Smooth muscle cell (in vitro differentiated cells): ENCODE results near the gene KCNIP4. TPM values are rescaled to one million over a fixed set of nuclear protein-coding genes. Genes with fewer than 3 reads are reported as not detected.
A peak's percentile ranks its signal among the peaks of the same experiment; 100 is the strongest.

ENCODE experiments used
- DNase-seq: peaks from one replicate; lab custom pipeline; 2025; ENCODE audit not compliant: unreplicated experiment; lab: John Stamatoyannopoulos, UW
- H2AFZ ChIP-seq: fragments of 200-600 bp; sonication (generic); 2 replicates; pipeline ENCODE4 v1.6.0; 2016; ENCODE audit warnings: antibody characterized with exemption, low read depth, mild to moderate bottlenecking
- H3F3A ChIP-seq: fragments of 200-600 bp; sonication (generic); 2 replicates; pipeline ENCODE4 v1.6.0; 2017; ENCODE audit warnings: antibody characterized with exemption, low read depth
- H3K27ac ChIP-seq: fragments of 200-600 bp; sonication (generic); 2 replicates; pipeline ENCODE4 v1.5.1; 2016; ENCODE audit warnings: low read depth, mild to moderate bottlenecking
- H3K27me3 ChIP-seq: fragments of 200-600 bp; sonication (generic); 2 replicates; pipeline ENCODE4 v1.6.1; 2016; ENCODE audit warnings: low read depth, mild to moderate bottlenecking
- H3K36me3 ChIP-seq: fragments of 200-600 bp; sonication (generic); 2 replicates; pipeline ENCODE4 v1.5.1; 2016; ENCODE audit warnings: low read depth
- H3K4me1 ChIP-seq: fragments of 200-600 bp; sonication (generic); 2 replicates; pipeline ENCODE4 v1.5.1; 2016; ENCODE audit warnings: low read depth
- H3K4me2 ChIP-seq: fragments of 200-600 bp; sonication (generic); 2 replicates; pipeline ENCODE4 v1.6.0; 2016; ENCODE audit warnings: mild to moderate bottlenecking
- H3K4me3 ChIP-seq: fragments of 200-600 bp; sonication (generic); 2 replicates; pipeline ENCODE4 v1.5.1; 2016; ENCODE audit warnings: mild to moderate bottlenecking
- H3K79me2 ChIP-seq: fragments of 200-600 bp; sonication (generic); 2 replicates; pipeline ENCODE4 v1.6.0; 2016; ENCODE audit warnings: low read depth, mild to moderate bottlenecking
- H3K9ac ChIP-seq: fragments of 200-600 bp; sonication (generic); 2 replicates; pipeline ENCODE4 v1.6.0; 2016; ENCODE audit warnings: low read depth
- H3K9me3 ChIP-seq: fragments of 200-600 bp; sonication (generic); replicated peaks from 2 replicates; pipeline ENCODE4 v1.5.1; 2016; ENCODE audit warnings: low read depth
- H4K20me1 ChIP-seq: fragments of 200-600 bp; sonication (generic); 2 replicates; pipeline ENCODE4 v1.6.0; 2016; ENCODE audit warnings: low read depth
- CTCF ChIP-seq: fragments of 200-600 bp; sonication (generic); IDR thresholded peaks from 2 replicates; pipeline ENCODE4 v1.5.1; 2017; ENCODE audit warnings: borderline replicate concordance, mild to moderate bottlenecking, antibody characterized with exemption; ENCODE audit not compliant: insufficient read depth, poor library complexity, severe bottlenecking
- WGBS: methylation state at CpG from one replicate; pipeline ENCODE4 v1.1.7; 2016; ENCODE audit warnings: low lambda C conversion rate; 5-methylcytosine and 5-hydroxymethylcytosine counted together
- polyA plus RNA-seq: library from polyadenylated mRNA; unstranded; fragments of >200 nt; fragmentation: Nextera tagmentation; extraction: Ambion mirVana; gene quantifications from 2 replicates; pipeline ENCODE4 v1.2.1, GENCODE V29; 2016
- total RNA-seq: library from RNA; depleted of rRNA; stranded (reverse); fragments of >200 nt; gene quantifications from 2 replicates; pipeline ENCODE4 v1.2.3, GENCODE V29; 2014

The KCNIP4 gene
- total and polyA plus RNA-seq, 2 experiments from 2014 or later = 0.07 TPM; not detected in 1

GRCh38 chr4:21512353-21512752, 436.2 kb downstream of the KCNIP4 start:
- 84% methylated on average over 1 of the region's 1 CpG for WGBS
- no peak overlapping the region for H3K4me2 ChIP-seq
- no peak overlapping the region for H3K9ac ChIP-seq
- H2AFZ ChIP-seq = no peak overlapping the region
- H3K27me3 ChIP-seq = no peaks in the 10 kb centered on the region
- no peaks in the 10 kb centered on the region for H4K20me1 ChIP-seq
- H3K9me3 ChIP-seq = no peaks in the 10 kb centered on the region
- no peak overlapping the region for H3K4me3 ChIP-seq
- TF ChIP-seq CTCF = peak; percentile 65
- no peak overlapping the region for H3K27ac ChIP-seq
- no peaks in the 10 kb centered on the region for H3K4me1 ChIP-seq
- no peak for DNase-seq
- H3K79me2 ChIP-seq = no peaks in the 10 kb centered on the region
- no peaks in the 10 kb centered on the region for H3F3A ChIP-seq
- H3K36me3 ChIP-seq = no peaks in the 10 kb centered on the region

GRCh38 chr4:21507439-21507838, 441.1 kb downstream of the KCNIP4 start:
- WGBS = 85% methylated on average over 4 of the region's 4 CpGs

GRCh38 chr4:21490682-21491081, 457.9 kb downstream of the KCNIP4 start:
- no peaks in the 10 kb centered on the region for H3K79me2 ChIP-seq
- no peak for DNase-seq
- H3K4me1 ChIP-seq = no peaks in the 10 kb centered on the region
- no peak overlapping the region for H3K9ac ChIP-seq
- no peak overlapping the region for H3K4me3 ChIP-seq
- no peak overlapping the region for H3K4me2 ChIP-seq
- 85% methylated on average over 1 of the region's 1 CpG for WGBS
- H3K9me3 ChIP-seq = no peaks in the 10 kb centered on the region
- no peak overlapping the region for H2AFZ ChIP-seq
- no peak for TF ChIP-seq CTCF
- no peaks in the 10 kb centered on the region for H3K36me3 ChIP-seq
- no peak overlapping the region for H3K27ac ChIP-seq
- H3F3A ChIP-seq = no peaks in the 10 kb centered on the region
- no peaks in the 10 kb centered on the region for H4K20me1 ChIP-seq
- peaks cover 3% of the 10 kb centered on the region for H3K27me3 ChIP-seq

More at GRCh38 chr4:21507439-21507838, 441.1 kb downstream of the KCNIP4 start:
- H3K9ac ChIP-seq = no peak overlapping the region
- no peak overlapping the region for H2AFZ ChIP-seq
- no peaks in the 10 kb centered on the region for H4K20me1 ChIP-seq
- no peak for DNase-seq
- no peak overlapping the region for H3K27ac ChIP-seq
- H3K27me3 ChIP-seq = peaks cover 11% of the 10 kb centered on the region
- H3K4me2 ChIP-seq = no peak overlapping the region
- no peaks in the 10 kb centered on the region for H3F3A ChIP-seq
- H3K4me3 ChIP-seq = no peak overlapping the region
- H3K9me3 ChIP-seq = no peaks in the 10 kb centered on the region
- no peaks in the 10 kb centered on the region for H3K4me1 ChIP-seq
- TF ChIP-seq CTCF = peak; percentile 22
- H3K36me3 ChIP-seq = no peaks in the 10 kb centered on the region
- no peaks in the 10 kb centered on the region for H3K79me2 ChIP-seq

- Histone ChIP-seq H3K9me3 (no peaks in the 10 kb centered on the region), H2AFZ (no peak overlapping the region), H3F3A (no peaks in the 10 kb centered on the region), H3K4me2 (no peak overlapping the region), H3K27me3 (peaks cover 16% of the 10 kb centered on the region), H3K79me2 (no peaks in the 10 kb centered on the region), H3K4me3 (no peak overlapping the region), H3K27ac (no peak overlapping the region), H3K36me3 (no peaks in the 10 kb centered on the region), H3K4me1 (no peaks in the 10 kb centered on the region), H4K20me1 (no peaks in the 10 kb centered on the region), H3K9ac (no peak overlapping the region)
- WGBS = 32% methylated on average over 3 of the region's 3 CpGs
- no peak for DNase-seq
- TF ChIP-seq CTCF = no peak
Observed at GRCh38 chr4:21476757-21477156, 471.8 kb downstream of the KCNIP4 start.
